GM12875 (cell line): Measurements from ENCODE around the gene PCGF2.

Experiments
- H3K4me3 ChIP-seq: one replicate; pipeline ENCODE4 v1.5.1; 2011; ENCODE audit warnings: low read depth, low read length, control low read depth
- CTCF ChIP-seq: IDR thresholded peaks from 2 replicates; pipeline ENCODE4 v1.5.1; 2011; ENCODE audit warnings: low read depth, mild to moderate bottlenecking, control low read depth, inconsistent platforms, low read length, moderate library complexity, borderline replicate concordance; ENCODE audit not compliant: insufficient read depth

The PCGF2 gene

GRCh38 chr17:38687286-38687685, 60.9 kb downstream of the PCGF2 start:
- no peak for TF ChIP-seq CTCF
- H3K4me3 ChIP-seq: no peak overlapping the region

GRCh38 chr17:38685491-38685890, 62.6 kb downstream of the PCGF2 start:
- no peak overlapping the region for H3K4me3 ChIP-seq
- no peak for TF ChIP-seq CTCF
